ENCODE data around the gene CCDC180.
"Not testable (repeated sequence)": the region's sequence is repeated elsewhere in the genome, so short reads cannot be mapped to it uniquely, and the experiment has no call there.

The CCDC180 gene

GRCh38 chr9:97307500-97308163, at the start of gene CCDC180:
Gene CCDC180 (plus strand): TSS chr9:97307659. CDS start chr9:97308064, 405 bp downstream.
- Histone ChIP-seq H3K9ac (no peak within 1 kb of the TSS), H3K27ac (no peak within 1 kb of the TSS)

GRCh38 chr9:97259834-97260514, 47.5 kb upstream of the CCDC180 start:
- not testable (repeated sequence) for H3K27me3 ChIP-seq (ENCODE audit: insufficient read depth, low read depth); H3K9ac ChIP-seq; H4K20me1 ChIP-seq (ENCODE audit: insufficient read depth); H2AFZ ChIP-seq (ENCODE audit: low read depth); H3K4me3 ChIP-seq (IDR thresholded peaks at IDR 0.05; ENCODE audit: insufficient read depth, low read depth, low read length); H3K79me2 ChIP-seq (ENCODE audit: insufficient read depth, low read depth); H3K4me2 ChIP-seq; H3K4me1 ChIP-seq (ENCODE audit: low read depth, poor library complexity, severe bottlenecking); H3K27ac ChIP-seq; H3K36me3 ChIP-seq (ENCODE audit: insufficient read depth)

More at GRCh38 chr9:97307500-97308163, at the start of gene CCDC180:
- no peak within 1 kb of the TSS for H3K4me3 ChIP-seq (IDR thresholded peaks at IDR 0.05; ENCODE audit: insufficient read depth, low read depth, low read length)
- no peak for TF ChIP-seq CTCF (conservative IDR thresholded peaks at IDR 0.05; ENCODE audit: low read depth, low read length)
- no peaks in the 10 kb centered on the region for H3K79me2 ChIP-seq (ENCODE audit: insufficient read depth, low read depth)
- no peaks in the 10 kb centered on the region for H3K36me3 ChIP-seq (ENCODE audit: insufficient read depth)
- no peak within 1 kb of the TSS for H3K4me2 ChIP-seq
- H3K27me3 ChIP-seq (ENCODE audit: insufficient read depth, low read depth): no peaks in the 10 kb centered on the region
- no peaks in the 10 kb centered on the region for H3K4me1 ChIP-seq (ENCODE audit: low read depth, poor library complexity, severe bottlenecking)
- H2AFZ ChIP-seq (ENCODE audit: low read depth): no peak within 1 kb of the TSS
- no peaks in the 10 kb centered on the region for H4K20me1 ChIP-seq (ENCODE audit: insufficient read depth)

GRCh38 chr9:97271292-97271691, 36.2 kb upstream of the CCDC180 start:
- Histone ChIP-seq H3K4me2 (no peak overlapping the region), H3K4me1 (ENCODE audit: low read depth, poor library complexity, severe bottlenecking) (no peaks in the 10 kb centered on the region), H3K4me3 (IDR thresholded peaks at IDR 0.05; ENCODE audit: insufficient read depth, low read depth, low read length) (no peak overlapping the region), H3K36me3 (ENCODE audit: insufficient read depth) (no peaks in the 10 kb centered on the region), H3K27me3 (ENCODE audit: insufficient read depth, low read depth) (no peaks in the 10 kb centered on the region), H4K20me1 (ENCODE audit: insufficient read depth) (no peaks in the 10 kb centered on the region), H2AFZ (ENCODE audit: low read depth) (no peak overlapping the region), H3K27ac (no peak overlapping the region), H3K79me2 (ENCODE audit: insufficient read depth, low read depth) (no peaks in the 10 kb centered on the region), H3K9ac (no peak overlapping the region)
- TF ChIP-seq CTCF (conservative IDR thresholded peaks at IDR 0.05; ENCODE audit: low read depth, low read length): no peak

- Histone ChIP-seq H3K9ac (no peak overlapping the region), H3K4me2 (no peak overlapping the region), H2AFZ (ENCODE audit: low read depth) (no peak overlapping the region), H3K4me3 (IDR thresholded peaks at IDR 0.05; ENCODE audit: insufficient read depth, low read depth, low read length) (no peak overlapping the region), H3K27ac (no peak overlapping the region), H3K27me3 (ENCODE audit: insufficient read depth, low read depth) (no peaks in the 10 kb centered on the region), H3K79me2 (ENCODE audit: insufficient read depth, low read depth) (no peaks in the 10 kb centered on the region), H3K36me3 (ENCODE audit: insufficient read depth) (no peaks in the 10 kb centered on the region), H3K4me1 (ENCODE audit: low read depth, poor library complexity, severe bottlenecking) (no peaks in the 10 kb centered on the region), H4K20me1 (ENCODE audit: insufficient read depth) (no peaks in the 10 kb centered on the region)
- no peak for TF ChIP-seq CTCF (conservative IDR thresholded peaks at IDR 0.05; ENCODE audit: low read depth, low read length)
Measured at GRCh38 chr9:97272072-97272471, 35.4 kb upstream of the CCDC180 start.

GRCh38 chr9:97276310-97276852, 31.1 kb upstream of the CCDC180 start:
- TF ChIP-seq CTCF (conservative IDR thresholded peaks at IDR 0.05; ENCODE audit: low read depth, low read length): no peak
- Histone ChIP-seq H2AFZ (ENCODE audit: low read depth) (no peak overlapping the region), H4K20me1 (ENCODE audit: insufficient read depth) (no peaks in the 10 kb centered on the region), H3K79me2 (ENCODE audit: insufficient read depth, low read depth) (no peaks in the 10 kb centered on the region), H3K27me3 (ENCODE audit: insufficient read depth, low read depth) (no peaks in the 10 kb centered on the region), H3K9ac (no peak overlapping the region), H3K4me1 (ENCODE audit: low read depth, poor library complexity, severe bottlenecking) (no peaks in the 10 kb centered on the region), H3K4me3 (IDR thresholded peaks at IDR 0.05; ENCODE audit: insufficient read depth, low read depth, low read length) (no peak overlapping the region), H3K36me3 (ENCODE audit: insufficient read depth) (no peaks in the 10 kb centered on the region), H3K4me2 (no peak overlapping the region), H3K27ac (no peak overlapping the region)

Measured in KMS-11 (cell line).